Measurements from ENCODE around the gene BTNL9.

The BTNL9 gene

DNA sequence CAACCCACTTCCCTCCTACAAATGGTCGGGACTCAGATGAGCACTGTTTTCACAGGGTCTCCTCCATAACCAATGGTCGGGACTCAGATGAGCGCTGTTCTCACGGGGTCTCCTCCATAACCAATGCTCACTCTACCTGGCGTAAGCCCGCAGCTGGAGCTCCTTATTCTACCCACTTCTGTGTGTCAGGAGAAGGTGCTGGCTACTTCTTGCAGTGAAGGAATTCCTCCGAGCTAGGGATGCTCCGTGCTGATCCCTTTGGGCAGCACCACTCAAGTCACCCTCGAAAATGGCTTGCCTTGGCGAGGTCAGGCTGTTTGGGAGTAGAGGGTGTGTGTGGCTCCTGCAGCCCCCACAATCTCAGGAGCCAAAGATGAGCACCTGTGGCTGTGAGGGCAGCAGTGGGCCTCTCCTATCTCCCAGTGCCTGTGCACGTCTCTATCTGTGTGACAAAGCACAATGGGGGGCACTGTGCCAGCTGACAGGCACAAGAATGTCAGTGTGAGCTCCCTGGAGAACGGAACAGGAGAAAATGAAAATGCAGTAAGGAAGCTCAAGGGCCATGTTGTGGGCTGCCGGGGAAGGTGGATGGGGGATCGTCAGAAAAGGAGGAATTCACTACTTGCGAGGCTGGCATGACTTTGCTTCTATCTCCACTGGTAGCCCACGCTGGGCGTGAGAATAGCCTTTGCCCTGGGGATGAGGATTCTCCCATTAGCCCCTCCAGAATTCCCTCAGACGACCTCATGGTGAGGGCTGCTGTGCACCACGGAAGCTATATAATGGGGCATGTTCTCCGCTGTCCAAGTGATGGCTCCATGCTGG lies 3.9 kb upstream of the BTNL9 start:
- no peak overlapping the region for H3K27ac ChIP-seq (replicated peaks)
- TF ChIP-seq GABPA (IDR thresholded peaks at IDR 0.05; ENCODE audit: low read depth) (no peak), POLR2AphosphoS5 (IDR thresholded peaks at IDR 0.05; ENCODE audit: low read depth) (no peak), SPI1 (IDR thresholded peaks at IDR 0.05; ENCODE audit: borderline replicate concordance, low read depth) (no peak), CTCF (IDR thresholded peaks at IDR 0.05; ENCODE audit: insufficient read depth, low read length) (no peak)
- TF ChIP-seq, protein P1, sequence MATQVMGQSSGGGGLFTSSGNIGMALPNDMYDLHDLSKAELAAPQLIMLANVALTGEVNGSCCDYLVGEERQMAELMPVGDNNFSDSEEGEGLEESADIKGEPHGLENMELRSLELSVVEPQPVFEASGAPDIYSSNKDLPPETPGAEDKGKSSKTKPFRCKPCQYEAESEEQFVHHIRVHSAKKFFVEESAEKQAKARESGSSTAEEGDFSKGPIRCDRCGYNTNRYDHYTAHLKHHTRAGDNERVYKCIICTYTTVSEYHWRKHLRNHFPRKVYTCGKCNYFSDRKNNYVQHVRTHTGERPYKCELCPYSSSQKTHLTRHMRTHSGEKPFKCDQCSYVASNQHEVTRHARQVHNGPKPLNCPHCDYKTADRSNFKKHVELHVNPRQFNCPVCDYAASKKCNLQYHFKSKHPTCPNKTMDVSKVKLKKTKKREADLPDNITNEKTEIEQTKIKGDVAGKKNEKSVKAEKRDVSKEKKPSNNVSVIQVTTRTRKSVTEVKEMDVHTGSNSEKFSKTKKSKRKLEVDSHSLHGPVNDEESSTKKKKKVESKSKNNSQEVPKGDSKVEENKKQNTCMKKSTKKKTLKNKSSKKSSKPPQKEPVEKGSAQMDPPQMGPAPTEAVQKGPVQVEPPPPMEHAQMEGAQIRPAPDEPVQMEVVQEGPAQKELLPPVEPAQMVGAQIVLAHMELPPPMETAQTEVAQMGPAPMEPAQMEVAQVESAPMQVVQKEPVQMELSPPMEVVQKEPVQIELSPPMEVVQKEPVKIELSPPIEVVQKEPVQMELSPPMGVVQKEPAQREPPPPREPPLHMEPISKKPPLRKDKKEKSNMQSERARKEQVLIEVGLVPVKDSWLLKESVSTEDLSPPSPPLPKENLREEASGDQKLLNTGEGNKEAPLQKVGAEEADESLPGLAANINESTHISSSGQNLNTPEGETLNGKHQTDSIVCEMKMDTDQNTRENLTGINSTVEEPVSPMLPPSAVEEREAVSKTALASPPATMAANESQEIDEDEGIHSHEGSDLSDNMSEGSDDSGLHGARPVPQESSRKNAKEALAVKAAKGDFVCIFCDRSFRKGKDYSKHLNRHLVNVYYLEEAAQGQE (IDR thresholded peaks at IDR 0.05; ENCODE audit: insufficient replicate concordance, low read depth), result no peak
- no peak for DNase-seq (ENCODE audit: low read depth in 1 of 2, low spot score in 1 of 2)
- H3K27me3 ChIP-seq (ENCODE audit: insufficient read depth, poor library complexity, severe bottlenecking), result no peaks in the 10 kb centered on the region
- no peak overlapping the region for H3K4me3 ChIP-seq (replicated peaks; ENCODE audit: insufficient read depth, low read length)

- DNase-seq (ENCODE audit: low read depth in 1 of 2, low spot score in 1 of 2), result no peak
- H3K27ac ChIP-seq (replicated peaks), result no peak overlapping the region
- H3K4me3 ChIP-seq (replicated peaks; ENCODE audit: insufficient read depth, low read length), result no peak overlapping the region
- peaks cover 2% of the 10 kb centered on the region for H3K27me3 ChIP-seq (ENCODE audit: insufficient read depth, poor library complexity, severe bottlenecking)
- TF ChIP-seq POLR2AphosphoS5 (IDR thresholded peaks at IDR 0.05; ENCODE audit: low read depth) (no peak), SPI1 (IDR thresholded peaks at IDR 0.05; ENCODE audit: borderline replicate concordance, low read depth) (no peak)
Observed at GRCh38 chr5:181036816-181037364, 3.2 kb upstream of the BTNL9 start.

DNA sequence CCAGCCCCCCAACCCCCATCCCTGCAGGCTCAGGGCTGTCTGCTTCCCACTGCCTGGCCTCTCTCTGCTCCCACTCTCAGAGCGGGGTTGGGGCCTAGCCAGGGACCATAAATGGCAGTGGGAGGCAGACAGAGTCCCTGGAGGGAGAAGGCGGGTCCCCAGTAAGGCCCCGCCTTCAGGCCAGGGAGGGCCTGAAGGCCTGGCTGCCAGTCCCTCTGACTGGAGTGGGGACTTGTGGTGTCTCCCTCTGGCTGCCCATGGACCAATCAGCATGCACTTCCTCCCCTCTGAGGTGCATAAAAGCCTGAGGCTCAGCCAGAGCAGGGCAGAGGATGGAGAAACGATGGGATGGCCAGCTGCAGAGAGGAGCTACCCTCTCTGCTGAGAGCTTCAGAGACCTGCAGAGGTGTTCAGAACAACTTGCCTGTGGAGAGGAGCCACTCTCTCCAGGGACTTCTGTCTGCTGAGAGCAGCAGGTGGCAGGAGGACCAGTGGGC lies 2.7 kb upstream of the BTNL9 start:
- Histone ChIP-seq H3K27ac (replicated peaks) (no peak overlapping the region), H3K27me3 (ENCODE audit: insufficient read depth, poor library complexity, severe bottlenecking) (peaks cover 4% of the 10 kb centered on the region), H3K4me3 (replicated peaks; ENCODE audit: insufficient read depth, low read length) (no peak overlapping the region)
- no peak for DNase-seq (ENCODE audit: low read depth in 1 of 2, low spot score in 1 of 2)
- TF ChIP-seq, protein P1 (IDR thresholded peaks at IDR 0.05; ENCODE audit: insufficient replicate concordance, low read depth), result no peak
- TF ChIP-seq SPI1 (IDR thresholded peaks at IDR 0.05; ENCODE audit: borderline replicate concordance, low read depth) (no peak), POLR2AphosphoS5 (IDR thresholded peaks at IDR 0.05; ENCODE audit: low read depth) (no peak), GABPA (IDR thresholded peaks at IDR 0.05; ENCODE audit: low read depth) (no peak), CTCF (IDR thresholded peaks at IDR 0.05; ENCODE audit: insufficient read depth, low read length) (no peak)

DNA sequence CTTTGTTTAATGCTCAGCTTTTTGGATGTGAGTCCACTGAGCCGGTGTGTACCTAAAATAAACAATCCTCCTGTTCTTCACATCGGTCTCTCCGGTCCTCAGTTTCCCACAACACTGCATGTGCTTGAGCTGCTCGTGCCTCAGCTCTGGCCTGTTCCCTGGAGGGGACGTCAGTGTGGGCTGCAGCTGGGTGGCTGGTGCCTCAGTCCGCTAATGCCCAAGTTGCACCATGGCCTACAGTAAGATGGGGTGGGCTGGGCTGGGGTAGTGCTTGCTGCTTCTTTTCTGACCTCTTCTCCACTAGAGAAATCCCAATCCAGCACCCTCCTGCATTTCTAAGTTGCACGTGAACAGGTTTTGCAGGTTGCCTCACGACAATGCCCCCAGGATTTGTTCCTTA lies 595 bp upstream of the BTNL9 start:
- peaks cover 4% of the 10 kb centered on the region for H3K27me3 ChIP-seq (ENCODE audit: insufficient read depth, poor library complexity, severe bottlenecking)
- H3K27ac ChIP-seq (replicated peaks), result no peak overlapping the region
- no peak for DNase-seq (ENCODE audit: low read depth in 1 of 2, low spot score in 1 of 2)
- TF ChIP-seq GABPA (IDR thresholded peaks at IDR 0.05; ENCODE audit: low read depth), result no peak
- no peak for TF ChIP-seq POLR2AphosphoS5 (IDR thresholded peaks at IDR 0.05; ENCODE audit: low read depth)
- TF ChIP-seq CTCF (IDR thresholded peaks at IDR 0.05; ENCODE audit: insufficient read depth, low read length), result no peak
- no peak for TF ChIP-seq SPI1 (IDR thresholded peaks at IDR 0.05; ENCODE audit: borderline replicate concordance, low read depth)
- TF ChIP-seq, protein P1 (IDR thresholded peaks at IDR 0.05; ENCODE audit: insufficient replicate concordance, low read depth), result no peak
- no peak overlapping the region for H3K4me3 ChIP-seq (replicated peaks; ENCODE audit: insufficient read depth, low read length)

Measured in HL-60 (cell line).